CD4-positive, alpha-beta T cell treated with Interleukin-15 for 1 hour (primary cell): ENCODE results near the gene TSPYL4.

ENCODE experiments used
- DNase-seq: peaks from one replicate; pipeline ENCODE4 v3.0.0-alpha.2; 2020

The TSPYL4 gene

DNA sequence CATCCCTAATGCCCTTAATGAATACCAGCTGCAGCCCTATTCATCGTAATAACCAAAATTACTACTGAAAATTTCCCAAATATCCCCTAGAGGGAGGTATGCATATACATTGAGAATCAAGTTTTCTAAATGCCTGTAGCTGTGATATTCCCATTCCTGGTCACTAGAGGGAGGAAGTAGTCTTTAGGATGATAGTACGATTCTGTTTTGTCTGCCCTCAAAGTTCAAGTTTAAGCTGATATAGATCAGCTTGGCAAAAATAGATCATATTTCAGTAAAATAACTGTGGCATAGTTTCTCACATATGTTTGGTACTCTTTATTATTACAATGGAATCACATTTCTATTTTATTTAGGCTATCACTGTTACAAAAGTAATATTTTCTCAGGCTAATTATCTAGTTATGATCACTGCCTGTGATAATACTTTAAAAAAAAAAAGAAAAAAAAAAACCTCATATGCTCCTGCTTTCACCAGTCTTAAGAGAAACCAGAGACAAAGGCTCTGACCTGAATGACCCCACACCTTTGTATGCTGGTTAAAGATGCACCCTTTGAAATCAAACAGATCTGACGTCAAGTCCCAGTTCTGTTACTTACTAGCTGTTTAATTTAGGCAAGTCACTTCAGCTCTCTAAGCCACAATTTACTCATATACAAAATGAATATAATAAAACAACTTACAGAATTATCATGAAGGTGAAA lies 14.9 kb upstream of the TSPYL4 start:
- no peak for DNase-seq

DNA sequence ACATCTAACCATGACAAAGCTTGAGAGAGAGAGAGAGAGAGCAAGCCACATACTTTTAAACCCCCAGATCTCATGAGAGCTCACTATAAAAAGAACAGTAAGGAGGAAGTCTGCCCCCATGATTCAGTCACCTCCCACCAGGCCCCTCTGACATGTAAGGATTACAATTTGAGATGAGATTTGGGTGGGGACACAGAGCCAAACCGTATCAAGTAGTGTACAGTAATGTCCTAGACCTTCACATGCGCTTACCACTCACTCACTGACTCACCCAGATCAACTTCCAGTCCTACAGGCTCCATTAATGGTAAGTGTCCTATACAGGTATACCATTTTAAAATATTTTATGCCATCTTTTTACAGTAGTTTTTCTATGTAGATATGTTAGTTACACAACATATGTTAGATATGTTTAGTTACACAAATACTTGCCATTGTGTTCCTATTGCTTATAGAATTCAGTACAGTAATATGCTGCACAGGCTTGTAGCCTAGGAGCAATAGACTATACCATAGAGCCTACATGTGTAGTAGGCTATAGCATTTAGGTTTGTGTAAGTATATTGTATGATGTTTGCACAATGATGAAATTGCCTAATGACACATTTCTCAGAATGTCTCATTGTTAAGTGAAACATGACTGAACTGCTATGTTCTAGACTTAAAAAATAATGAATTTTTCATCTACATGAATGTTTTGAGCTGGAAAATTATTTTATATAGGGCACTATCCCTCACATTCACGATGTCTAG lies 14.1 kb upstream of the TSPYL4 start:
- no peak for DNase-seq

DNA sequence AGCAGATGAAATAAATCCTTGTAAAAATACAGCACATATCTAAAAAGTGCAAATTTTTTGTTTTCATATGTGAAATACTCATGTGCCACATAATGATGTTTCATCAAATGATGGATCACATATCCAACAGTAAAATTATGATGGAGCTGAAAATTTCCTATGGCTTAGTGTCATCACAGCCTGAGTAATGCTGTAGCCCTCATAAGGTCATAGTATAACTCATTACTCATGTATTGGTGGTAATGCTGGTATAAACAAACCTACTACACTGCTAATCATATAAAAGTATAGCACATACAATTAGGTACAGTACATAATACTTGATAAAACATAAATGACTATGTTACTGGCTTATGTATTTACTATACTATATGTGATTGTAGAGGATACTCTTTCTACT lies 12.9 kb upstream of the TSPYL4 start:
- no peak for DNase-seq

- no peak for DNase-seq
These were observed 11.4 kb upstream of the TSPYL4 start for GRCh38 chr6:116265041-116265829.

DNA sequence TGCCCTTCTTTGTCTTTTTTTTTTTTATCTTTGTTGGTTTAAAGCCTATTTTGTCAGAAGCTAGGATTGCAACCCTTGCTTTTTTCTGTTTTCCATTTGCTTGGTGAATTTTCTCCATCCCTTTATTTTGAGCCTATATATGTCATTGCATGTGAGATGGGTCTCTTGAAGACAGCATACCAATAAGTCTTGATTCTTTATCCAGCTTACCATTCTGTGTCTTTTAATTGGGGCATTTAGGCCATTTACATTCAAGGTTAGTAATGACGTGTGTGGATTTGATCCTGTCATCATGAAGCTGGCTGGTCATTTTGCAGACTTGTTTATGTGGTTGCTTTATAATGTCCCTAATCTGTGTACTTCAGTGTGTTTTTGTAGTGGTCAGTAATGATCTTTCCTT lies 9.5 kb upstream of the TSPYL4 start:
- no peak for DNase-seq

DNA sequence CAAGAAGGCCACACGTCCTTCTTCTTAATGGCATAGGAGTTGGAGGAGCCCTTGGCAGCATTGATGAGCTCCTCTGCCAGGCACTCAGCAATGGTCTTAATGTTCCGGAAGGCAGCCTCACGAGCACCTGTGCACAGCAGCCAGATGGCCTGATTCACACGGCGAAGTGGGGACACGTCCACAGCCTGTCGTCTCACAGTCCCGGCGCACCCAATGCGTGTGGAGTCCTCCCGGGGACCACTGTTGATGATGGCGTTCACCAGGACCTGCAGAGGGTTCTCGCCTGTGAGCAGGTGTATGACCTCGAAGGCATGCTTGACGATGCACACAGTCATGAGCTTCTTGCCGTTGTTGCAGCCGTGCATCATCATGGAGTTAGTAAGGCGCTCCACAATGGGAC lies 4.6 kb upstream of the TSPYL4 start:
- DNase-seq = no peak

GRCh38 chr6:116256694-116257093 lies 2.8 kb upstream of the TSPYL4 start:
- no peak for DNase-seq

DNA sequence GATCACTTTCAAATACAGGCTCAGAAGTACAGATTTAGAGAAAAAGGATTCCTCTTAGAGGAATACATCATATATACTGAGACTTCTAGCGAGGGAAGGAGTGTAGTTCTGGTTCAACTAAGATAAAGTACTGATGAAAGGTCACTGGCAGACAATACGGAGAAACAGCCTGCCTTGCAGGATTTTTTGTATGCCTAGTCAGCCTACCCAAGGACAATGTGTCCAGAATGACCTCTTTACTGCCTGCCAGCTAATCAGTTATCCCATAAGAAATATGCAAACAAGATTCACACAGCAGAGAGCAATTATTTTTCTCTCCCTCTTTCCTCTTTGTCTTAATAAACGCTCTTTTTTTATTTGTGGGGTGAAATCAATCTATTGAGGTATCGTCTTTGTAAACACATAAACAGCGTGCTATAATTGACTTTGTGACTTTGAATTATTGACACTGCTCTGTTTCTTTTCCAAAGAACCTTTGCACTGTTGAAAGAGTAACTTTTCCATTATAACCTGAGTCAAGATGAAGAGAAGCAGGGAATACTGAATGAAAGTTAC lies 1.4 kb upstream of the TSPYL4 start:
- no peak for DNase-seq

GRCh38 chr6:116254297-116255056 lies 602 bp upstream of the TSPYL4 start:
- no peak for DNase-seq

GRCh38 chr6:116253188-116253504 lies 729 bp downstream of the TSPYL4 start:
- no peak for DNase-seq

GRCh38 chr6:116251568-116252384 lies 2.1 kb downstream of the TSPYL4 start:
- DNase-seq = no peak

GRCh38 chr6:116248577-116248976 lies 5.3 kb downstream of the TSPYL4 start:
- DNase-seq = no peak

DNA sequence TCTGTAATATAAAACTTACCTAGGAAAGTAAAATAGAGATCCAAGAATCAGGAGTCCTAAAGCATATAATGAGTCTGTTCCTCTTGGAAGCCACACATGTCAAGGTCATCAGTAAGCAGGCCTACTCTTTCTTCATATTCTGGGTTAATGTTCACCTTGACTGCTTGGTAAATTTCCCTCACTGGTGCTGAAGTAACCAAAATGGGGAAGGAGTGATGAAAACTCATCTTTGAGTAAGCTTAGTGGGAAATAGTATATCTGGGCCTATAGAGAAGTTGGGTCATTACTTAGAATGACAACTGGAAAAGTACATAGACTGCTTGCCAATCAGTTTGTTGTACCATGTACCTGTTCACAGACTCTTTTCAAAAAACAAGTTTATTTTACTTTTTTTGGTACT lies 6.6 kb downstream of the TSPYL4 start:
- DNase-seq = no peak

DNA sequence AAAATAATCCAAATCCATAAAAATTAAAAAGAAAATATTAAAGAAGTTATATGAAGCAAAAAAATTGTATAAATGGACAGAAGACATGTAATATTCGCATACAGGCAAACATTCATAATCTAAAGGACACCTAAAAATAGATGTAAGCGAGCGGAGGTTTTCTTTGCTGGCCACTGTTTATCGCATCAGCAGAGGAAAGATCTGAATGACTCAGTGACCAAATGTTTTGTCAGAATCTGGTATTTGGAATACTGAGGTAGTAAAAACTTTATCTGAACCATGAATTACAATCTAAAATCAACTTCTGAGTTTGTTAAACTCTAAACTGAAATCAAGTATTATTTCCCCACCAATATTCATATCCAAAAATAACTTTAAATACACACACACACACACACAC lies 7.8 kb downstream of the TSPYL4 start:
- no peak for DNase-seq

GRCh38 chr6:116244284-116244683 lies 9.6 kb downstream of the TSPYL4 start:
- no peak for DNase-seq

DNA sequence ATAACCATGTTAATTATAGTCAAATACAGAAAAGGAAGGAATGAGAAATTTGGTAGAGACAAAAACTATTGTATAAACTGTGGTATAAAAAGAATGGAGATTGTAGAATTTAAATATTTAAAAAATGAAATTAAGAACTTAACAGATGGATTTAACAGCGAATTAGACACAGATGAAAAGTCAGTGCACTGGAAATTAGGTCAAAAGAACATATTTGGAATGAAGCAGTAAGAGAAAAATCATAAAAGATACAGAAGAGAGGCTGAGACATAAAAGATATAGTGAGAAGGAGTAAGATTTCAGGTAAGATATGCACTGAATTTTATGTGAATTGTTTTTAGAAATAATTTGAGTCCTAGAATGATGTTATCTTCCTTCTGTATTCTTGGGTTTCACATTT lies 14.0 kb downstream of the TSPYL4 start:
- no peak for DNase-seq

DNA sequence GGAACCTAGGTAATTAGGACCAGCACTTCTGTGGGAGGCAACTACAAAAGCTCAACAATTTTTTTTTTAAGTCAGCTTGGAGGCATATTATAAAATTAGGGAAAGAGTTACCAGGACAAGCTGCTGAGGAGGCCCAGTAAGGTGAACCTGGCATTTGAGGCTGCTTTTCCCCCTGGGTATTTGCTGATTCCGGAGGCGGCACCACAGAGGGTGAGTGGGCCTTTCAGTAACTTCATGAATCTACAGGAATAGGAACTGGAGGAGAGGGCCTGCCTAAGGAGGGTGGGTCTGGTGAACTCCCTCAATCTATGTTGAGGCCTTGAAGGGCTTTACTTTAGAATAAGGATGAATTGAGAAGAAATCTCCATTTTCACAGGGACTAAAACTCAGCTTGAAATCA lies 14.6 kb downstream of the TSPYL4 start:
- no peak for DNase-seq

- no peak for DNase-seq
These were observed 15.8 kb downstream of the TSPYL4 start for GRCh38 chr6:116238083-116238482.

- DNase-seq = no peak
These were observed 19.2 kb downstream of the TSPYL4 start for GRCh38 chr6:116234689-116235088.

GRCh38 chr6:116229287-116229913 lies 24.5 kb downstream of the TSPYL4 start:
- peak; percentile 20 for DNase-seq

GRCh38 chr6:116223355-116223754 lies 30.5 kb downstream of the TSPYL4 start:
- DNase-seq = no peak

GRCh38 chr6:116221911-116222310 lies 32.0 kb downstream of the TSPYL4 start:
- DNase-seq = no peak
